Inferior parietal cortex (tissue), 1 donor: Measurements from ENCODE around the gene C6orf58.
"Not testable (repeated sequence)": the region's sequence is repeated elsewhere in the genome, so short reads cannot be mapped to it uniquely, and the experiment has no call there.

Source experiments
- DNase-seq: peaks from one replicate; pipeline ENCODE4 v3.0.0-alpha.2; 2016; ENCODE audit errors: extremely low spot score

C6orf58 gene

DNA sequence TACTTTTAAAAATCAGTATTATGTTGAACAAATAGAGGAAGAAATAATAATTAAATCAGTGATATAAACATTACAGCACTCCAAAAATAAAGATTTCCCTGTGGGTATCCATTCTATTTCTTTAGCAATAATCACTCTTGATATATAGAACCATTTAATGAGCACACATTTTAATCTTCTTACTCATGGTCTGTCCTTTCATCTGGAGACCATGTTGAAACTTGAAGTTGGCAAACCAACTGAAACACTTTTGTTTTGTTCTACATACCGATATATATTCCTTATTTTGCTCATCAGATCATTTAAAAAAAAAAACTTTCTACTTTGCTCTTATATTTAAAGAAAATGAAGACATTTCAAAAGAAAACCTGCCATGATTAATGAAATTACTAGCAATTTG lies 13.4 kb downstream of the C6orf58 start:
- no peak for DNase-seq

DNA sequence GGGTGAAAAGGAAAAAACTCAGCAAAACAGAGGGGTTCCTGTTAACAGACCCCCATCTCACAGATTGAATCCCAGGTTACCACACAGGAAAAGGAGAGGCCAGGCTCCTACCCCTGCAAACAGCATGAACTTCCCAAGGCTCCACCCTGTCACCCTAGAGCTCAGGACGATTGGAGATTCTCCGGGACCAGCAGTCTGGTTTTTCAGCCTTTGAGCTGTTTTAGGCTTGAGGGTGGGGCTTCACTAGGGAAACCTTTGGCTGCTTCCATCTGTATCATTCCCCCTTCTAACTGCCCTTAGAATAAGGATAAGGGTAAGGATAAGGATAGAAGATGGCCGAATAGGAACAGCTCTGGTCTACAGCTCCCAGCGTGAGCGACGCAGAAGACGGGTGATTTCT lies 16.0 kb downstream of the C6orf58 start:
- DNase-seq = no peak

GRCh38 chr6:127593456-127593855 lies 16.5 kb downstream of the C6orf58 start:
- not testable (repeated sequence) for DNase-seq

- DNase-seq = no peak
These were observed 29.2 kb downstream of the C6orf58 start for GRCh38 chr6:127606131-127606562.

DNA sequence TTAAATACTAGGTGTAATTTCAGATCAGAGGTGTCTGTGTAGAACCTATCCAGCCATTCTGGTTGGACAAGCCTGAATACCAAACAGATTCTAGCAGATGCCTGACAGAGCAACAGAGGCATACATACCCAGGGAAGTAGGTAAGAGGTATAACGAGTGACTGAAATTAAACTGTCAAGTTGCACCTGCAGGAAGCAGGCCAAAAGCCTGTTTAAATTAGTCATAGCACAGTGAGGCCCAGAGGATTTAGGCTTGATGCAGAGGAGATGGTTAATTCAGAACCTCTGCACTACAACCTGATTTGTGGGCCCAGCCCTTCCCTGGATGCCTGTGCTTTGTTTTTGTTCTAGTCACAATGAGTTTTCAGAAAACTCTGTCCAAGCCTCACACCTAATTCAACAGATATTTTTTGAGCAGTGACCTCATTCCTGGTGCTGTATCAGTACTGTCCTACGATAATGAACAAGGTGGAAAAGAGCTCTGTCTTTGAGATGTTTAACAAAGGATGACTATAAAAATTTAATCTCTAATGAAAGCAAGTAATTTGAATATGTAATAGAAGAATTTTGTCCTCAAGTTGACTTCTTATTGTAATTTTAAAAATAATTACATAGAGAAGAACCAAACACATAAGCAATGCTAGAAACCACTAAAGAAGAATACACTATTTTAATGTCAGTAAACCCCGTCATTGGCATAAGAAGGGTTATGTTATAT lies 31.7 kb downstream of the C6orf58 start:
- DNase-seq = no peak

DNA sequence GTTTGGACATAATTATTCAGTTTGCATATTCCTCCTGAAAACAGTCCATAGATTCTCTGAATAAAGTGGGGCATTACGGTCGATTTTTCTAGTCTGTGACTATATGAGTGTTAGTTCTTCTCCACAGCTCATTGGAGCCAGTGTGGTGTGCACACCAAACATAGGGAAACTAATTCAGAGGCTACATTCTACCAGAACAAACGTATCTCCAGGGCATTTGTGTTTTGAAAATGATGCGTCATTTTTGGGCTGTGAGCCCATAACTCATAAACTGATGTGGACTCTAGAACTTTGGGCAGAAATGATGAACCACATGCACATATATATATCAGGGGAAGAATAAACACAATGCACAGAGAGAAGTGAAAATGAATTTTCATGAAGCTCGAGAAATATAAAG lies 41.8 kb downstream of the C6orf58 start:
- DNase-seq = no peak

- no peak for DNase-seq
These were observed 53.8 kb downstream of the C6orf58 start for GRCh38 chr6:127630800-127631199.

DNA sequence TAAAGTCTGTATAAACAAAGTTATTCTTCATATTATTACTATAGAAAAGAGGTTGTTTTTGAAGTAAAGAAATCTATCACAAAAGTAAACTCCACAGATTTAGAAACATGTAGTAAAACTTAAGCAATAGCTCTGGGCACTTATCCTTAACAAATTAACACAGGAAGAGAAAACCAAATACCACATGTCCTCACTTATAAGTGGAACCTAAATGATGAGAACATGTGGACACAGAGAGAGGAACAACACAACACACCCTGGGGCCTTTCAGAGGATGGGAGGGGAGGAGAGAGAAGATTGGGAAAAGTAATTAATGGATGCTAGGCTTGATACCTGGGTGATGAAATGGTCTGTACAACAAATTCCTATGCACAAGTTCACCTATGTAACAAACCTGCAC lies 57.2 kb downstream of the C6orf58 start:
- no peak for DNase-seq

GRCh38 chr6:127635091-127635490 lies 58.1 kb downstream of the C6orf58 start:
- DNase-seq = no peak

DNA sequence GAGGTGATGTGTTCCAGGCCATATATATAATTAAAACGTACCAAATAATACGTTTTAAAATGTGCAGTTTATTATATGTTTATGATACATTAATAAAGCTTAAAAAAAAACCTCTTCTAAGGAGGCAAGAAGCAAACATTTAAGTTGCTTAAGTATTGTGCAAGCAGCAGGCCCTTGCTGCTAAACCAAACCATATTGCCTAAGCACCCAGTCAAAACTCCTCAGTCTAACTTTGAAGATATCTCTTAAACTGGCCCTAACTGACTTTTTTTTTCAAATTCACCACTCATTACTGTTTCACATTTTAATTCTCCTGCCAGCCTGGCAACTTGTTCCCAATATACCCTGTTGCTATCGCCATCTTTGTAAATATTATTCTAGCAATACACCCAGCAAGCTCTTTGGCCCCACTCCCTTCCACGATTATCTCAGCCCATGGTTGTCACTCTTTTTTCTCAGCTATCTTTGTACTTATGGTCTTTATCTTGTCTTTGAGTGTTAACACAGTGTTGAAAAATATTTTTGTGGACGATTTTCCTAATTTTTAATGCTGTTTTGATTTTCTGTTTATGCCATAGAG lies 60.9 kb downstream of the C6orf58 start:
- no peak for DNase-seq
